ENCODE data around the gene CDC42EP3. TPM values are rescaled to one million over a fixed set of nuclear protein-coding genes. Genes with fewer than 3 reads are reported as not detected.

CDC42EP3 gene
- total RNA-seq, 1 donor from 2014 or later: 65.5 TPM

- H3K27ac ChIP-seq: no peak overlapping the region
- no peak for TF ChIP-seq CTCF (IDR thresholded peaks at IDR 0.05)
- no peaks in the 10 kb centered on the region for H3K9me3 ChIP-seq
- peaks cover 6 to 24% of the 10 kb centered on the region in 2 donors for H3K4me1 ChIP-seq
- H3K27me3 ChIP-seq: no peaks in the 10 kb centered on the region
- H3K36me3 ChIP-seq: no peaks in the 10 kb centered on the region
- intact Hi-C loops (cut with DNase I): no loop called here
- no peak for DNase-seq (ENCODE audit: low spot score in 2 of 2)
- H3K4me3 ChIP-seq: no peak overlapping the region
These were observed 43.7 kb downstream of the CDC42EP3 start for GRCh38 chr2:37627710-37628109.

- DNase-seq (ENCODE audit: low spot score in 2 of 2): peak in 1 of 2 donors; percentile 67
- no peaks in the 10 kb centered on the region for H3K36me3 ChIP-seq
- peak overlapping the region in 1 of 2 donors; percentile 8 for H3K4me3 ChIP-seq
- no peaks in the 10 kb centered on the region for H3K9me3 ChIP-seq
- peak overlapping the region; percentile 30 to 60 for H3K27ac ChIP-seq
- peaks cover 6 to 24% of the 10 kb centered on the region in 2 donors for H3K4me1 ChIP-seq
- intact Hi-C loops (cut with DNase I): no loop called here
- TF ChIP-seq CTCF (IDR thresholded peaks at IDR 0.05): peak in 1 of 3 experiments; percentile 23
- no peaks in the 10 kb centered on the region for H3K27me3 ChIP-seq
These were observed 45.5 kb downstream of the CDC42EP3 start for GRCh38 chr2:37625796-37626571.

- intact Hi-C loops (cut with DNase I): no loop called here
- no peaks in the 10 kb centered on the region for H3K27me3 ChIP-seq
- H3K4me1 ChIP-seq: peaks cover 6 to 24% of the 10 kb centered on the region in 2 donors
- H3K9me3 ChIP-seq: no peaks in the 10 kb centered on the region
- H3K36me3 ChIP-seq: no peaks in the 10 kb centered on the region
- TF ChIP-seq CTCF (IDR thresholded peaks at IDR 0.05): no peak
- no peak for DNase-seq (ENCODE audit: low spot score in 2 of 2)
- H3K27ac ChIP-seq: peak overlapping the region in 1 of 2 donors; percentile 60
- H3K4me3 ChIP-seq: no peak overlapping the region
These were observed 46.3 kb downstream of the CDC42EP3 start for GRCh38 chr2:37625156-37625555.

GRCh38 chr2:37623971-37624900 lies 47.2 kb downstream of the CDC42EP3 start:
- Histone ChIP-seq H3K36me3 (no peaks in the 10 kb centered on the region), H3K27me3 (no peaks in the 10 kb centered on the region), H3K9me3 (no peaks in the 10 kb centered on the region), H3K27ac (no peak overlapping the region), H3K4me3 (no peak overlapping the region), H3K4me1 (peaks cover 6 to 24% of the 10 kb centered on the region in 2 donors)
- DNase-seq (ENCODE audit: low spot score in 2 of 2): no peak
- intact Hi-C loops (cut with DNase I): no loop called here
- no peak for TF ChIP-seq CTCF (IDR thresholded peaks at IDR 0.05)

- Histone ChIP-seq H3K27ac (no peak overlapping the region), H3K4me3 (no peak overlapping the region)
- intact Hi-C loops (cut with DNase I): no loop called here
These were observed 48.0 kb downstream of the CDC42EP3 start for GRCh38 chr2:37623406-37623805.

More at GRCh38 chr2:37623406-37623805, 48.0 kb downstream of the CDC42EP3 start:
- H3K4me1 ChIP-seq: peaks cover 6 to 21% of the 10 kb centered on the region in 2 donors
- no peaks in the 10 kb centered on the region for H3K27me3 ChIP-seq
- no peak for DNase-seq (ENCODE audit: low spot score in 2 of 2)
- H3K36me3 ChIP-seq: no peaks in the 10 kb centered on the region
- H3K9me3 ChIP-seq: no peaks in the 10 kb centered on the region
- TF ChIP-seq CTCF (IDR thresholded peaks at IDR 0.05): no peak

Data from ascending aorta (tissue), 2 donors.